Dermis blood vessel endothelial cell (primary cell): ENCODE data around the gene DRD2. TPM values are rescaled to one million over a fixed set of nuclear protein-coding genes. Genes with fewer than 3 reads are reported as not detected.

ENCODE experiments used
- DNase-seq: peaks from one replicate; pipeline ENCODE4 v3.0.0; 2010
- total RNA-seq: library from RNA; depleted of rRNA; stranded (reverse); fragments of >200 nt; gene quantifications from 2 replicates; pipeline ENCODE4 v1.2.3, GENCODE V29; 2014

The DRD2 gene
- total RNA-seq, 1 donor from 2014 or later = not detected

- no peak for DNase-seq
Observed at GRCh38 chr11:113481672-113482071, 6.5 kb upstream of the DRD2 start.

GRCh38 chr11:113481226-113481625, 6.0 kb upstream of the DRD2 start:
- DNase-seq = no peak

GRCh38 chr11:113477321-113477720, 2.1 kb upstream of the DRD2 start:
- no peak for DNase-seq

GRCh38 chr11:113476553-113476952, 1.4 kb upstream of the DRD2 start:
- no peak for DNase-seq

- peak; percentile 85 for DNase-seq
Observed at GRCh38 chr11:113474362-113475159, 637 bp downstream of the DRD2 start.

- DNase-seq = peak; percentile 2
Observed at GRCh38 chr11:113473983-113474361, 1.2 kb downstream of the DRD2 start.

GRCh38 chr11:113472471-113472870, 2.7 kb downstream of the DRD2 start:
- no peak for DNase-seq

GRCh38 chr11:113470233-113470632, 5.0 kb downstream of the DRD2 start:
- no peak for DNase-seq

GRCh38 chr11:113468726-113469345, 6.4 kb downstream of the DRD2 start:
- no peak for DNase-seq

GRCh38 chr11:113467545-113467944, 7.7 kb downstream of the DRD2 start:
- no peak for DNase-seq

GRCh38 chr11:113465786-113466185, 9.4 kb downstream of the DRD2 start:
- no peak for DNase-seq

GRCh38 chr11:113464416-113464815, 10.8 kb downstream of the DRD2 start:
- DNase-seq = no peak

GRCh38 chr11:113462830-113463229, 12.4 kb downstream of the DRD2 start:
- no peak for DNase-seq

- DNase-seq = no peak
Observed at GRCh38 chr11:113461639-113462038, 13.6 kb downstream of the DRD2 start.

- no peak for DNase-seq
Observed at GRCh38 chr11:113460469-113460868, 14.7 kb downstream of the DRD2 start.

- no peak for DNase-seq
Observed at GRCh38 chr11:113458189-113458588, 17.0 kb downstream of the DRD2 start.

GRCh38 chr11:113457784-113458183, 17.4 kb downstream of the DRD2 start:
- no peak for DNase-seq

- no peak for DNase-seq
Observed at GRCh38 chr11:113454455-113454854, 20.7 kb downstream of the DRD2 start.

GRCh38 chr11:113449743-113450142, 25.5 kb downstream of the DRD2 start:
- DNase-seq = no peak

GRCh38 chr11:113448316-113448677, 26.9 kb downstream of the DRD2 start:
- DNase-seq = no peak

GRCh38 chr11:113447621-113448315, 27.4 kb downstream of the DRD2 start:
- DNase-seq = peak; percentile 1

GRCh38 chr11:113446938-113447337, 28.3 kb downstream of the DRD2 start:
- DNase-seq = no peak

- DNase-seq = no peak
Observed at GRCh38 chr11:113446112-113446511, 29.1 kb downstream of the DRD2 start.
